DOHH2 (cell line): ENCODE measurements around the gene AUTS2.

Experiments used
- H3F3A ChIP-seq: fragments of 200-600 bp; sonication (generic), shearing (Covaris generic); 2 replicates; pipeline ENCODE4 v1.6.0; 2016; ENCODE audit warnings: antibody characterized with exemption, mild to moderate bottlenecking; ENCODE audit not compliant: control insufficient read depth, insufficient read depth
- H3K27ac ChIP-seq: fragments of 200-600 bp; sonication (generic); 2 replicates; pipeline ENCODE4 v1.5.1; 2014; ENCODE audit warnings: low read depth, mild to moderate bottlenecking, low read length, moderate library complexity
- H3K27me3 ChIP-seq: fragments of 200-600 bp; sonication (generic); 2 replicates; pipeline ENCODE4 v1.6.1; 2014; ENCODE audit warnings: mild to moderate bottlenecking, low read length, mixed read lengths; ENCODE audit not compliant: control insufficient read depth
- H3K36me3 ChIP-seq: fragments of 200-600 bp; sonication (generic); 2 replicates; pipeline ENCODE4 v1.6.1; 2014; ENCODE audit warnings: mild to moderate bottlenecking, low read length, moderate library complexity, mixed read lengths; ENCODE audit not compliant: control insufficient read depth
- H3K4me1 ChIP-seq: fragments of 200-600 bp; sonication (generic); 2 replicates; pipeline ENCODE4 v1.6.1; 2014; ENCODE audit warnings: mild to moderate bottlenecking, low read length, mixed read lengths; ENCODE audit not compliant: control insufficient read depth
- H3K4me2 ChIP-seq: fragments of 200-600 bp; sonication (generic); 2 replicates; pipeline ENCODE4 v1.6.0; 2014; ENCODE audit warnings: mild to moderate bottlenecking, low read length, moderate library complexity
- H3K4me3 ChIP-seq: fragments of 200-600 bp; sonication (generic); 2 replicates; pipeline ENCODE4 v1.5.1; 2014; ENCODE audit warnings: mild to moderate bottlenecking, low read length, mixed read lengths
- H3K79me2 ChIP-seq: fragments of 200-600 bp; sonication (generic); 2 replicates; pipeline ENCODE4 v1.6.1; 2014; ENCODE audit warnings: mild to moderate bottlenecking, low read length, mixed read lengths; ENCODE audit not compliant: control insufficient read depth
- H3K9me2 ChIP-seq: fragments of 200-600 bp; sonication (generic); replicated peaks from 2 replicates; pipeline ENCODE4 v1.6.1; 2014; ENCODE audit warnings: mild to moderate bottlenecking, low read length, mixed read lengths; ENCODE audit not compliant: control insufficient read depth
- H3K9me3 ChIP-seq: fragments of 200-600 bp; sonication (generic); 2 replicates; pipeline ENCODE4 v1.6.1; 2014; ENCODE audit warnings: antibody characterized with exemption, low read length, mixed read lengths; ENCODE audit not compliant: control insufficient read depth, insufficient read depth
- H4K20me1 ChIP-seq: fragments of 200-600 bp; sonication (generic); 2 replicates; pipeline ENCODE4 v1.6.0; 2014; ENCODE audit warnings: low read depth, mild to moderate bottlenecking, antibody characterized with exemption, low read length, moderate library complexity; ENCODE audit not compliant: control insufficient read depth, insufficient read depth
- CTCF ChIP-seq: fragments of 200-600 bp; sonication (generic); IDR thresholded peaks from one replicate; pipeline ENCODE4 v1.5.1; 2014; ENCODE audit warnings: antibody characterized with exemption, mild to moderate bottlenecking, low read depth, low read length; ENCODE audit not compliant: poor library complexity, severe bottlenecking
- EZH2phosphoT487 ChIP-seq: fragments of 200-600 bp; sonication (generic); IDR thresholded peaks from 2 replicates; pipeline ENCODE4 v1.6.1; 2017; ENCODE audit warnings: borderline replicate concordance, mild to moderate bottlenecking, antibody characterized with exemption, low read length, moderate library complexity, mixed read lengths

Gene AUTS2

DNA sequence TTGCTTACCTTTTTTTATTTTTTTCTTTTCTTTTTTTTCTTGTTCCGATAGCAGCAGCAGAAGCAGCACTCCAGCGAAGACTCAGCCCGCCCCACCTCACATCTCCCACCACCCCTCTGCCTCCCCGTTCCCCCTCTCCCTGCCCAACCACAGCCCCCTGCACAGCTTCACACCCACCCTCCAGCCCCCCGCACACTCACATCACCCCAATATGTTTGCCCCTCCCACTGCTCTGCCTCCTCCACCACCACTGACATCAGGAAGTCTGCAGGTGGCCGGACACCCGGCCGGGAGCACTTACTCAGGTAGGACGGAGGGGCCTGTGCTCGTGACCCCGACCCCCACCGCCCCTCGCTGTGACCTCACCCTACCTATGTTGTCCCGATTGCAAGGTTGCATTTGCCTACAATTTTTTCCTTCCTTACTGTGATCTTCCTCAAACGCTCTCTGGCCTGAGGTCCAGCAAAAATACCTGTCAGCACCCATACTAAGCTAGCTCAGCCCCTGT lies 1166.5 kb downstream of the AUTS2 start:
- Histone ChIP-seq H3K4me1 (peaks cover 28% of the 10 kb centered on the region), H3K27ac (no peak overlapping the region), H3K27me3 (no peaks in the 10 kb centered on the region), H3K36me3 (peaks cover 42% of the 10 kb centered on the region), H3K9me3 (no peaks in the 10 kb centered on the region), H3K4me3 (no peak overlapping the region), H3K9me2 (no peaks in the 10 kb centered on the region), H3F3A (no peaks in the 10 kb centered on the region), H4K20me1 (no peaks in the 10 kb centered on the region), H3K4me2 (no peak overlapping the region), H3K79me2 (peaks cover 21% of the 10 kb centered on the region)
- TF ChIP-seq CTCF (no peak), EZH2phosphoT487 (no peak)

GRCh38 chr7:70765651-70766050 lies 1167.4 kb downstream of the AUTS2 start:
- Histone ChIP-seq H3K4me1 (peaks cover 25% of the 10 kb centered on the region), H3K4me2 (no peak overlapping the region), H4K20me1 (no peaks in the 10 kb centered on the region), H3K27ac (no peak overlapping the region), H3F3A (no peaks in the 10 kb centered on the region), H3K27me3 (no peaks in the 10 kb centered on the region), H3K79me2 (peaks cover 16% of the 10 kb centered on the region), H3K36me3 (peaks cover 51% of the 10 kb centered on the region), H3K9me2 (no peaks in the 10 kb centered on the region), H3K4me3 (no peak overlapping the region), H3K9me3 (no peaks in the 10 kb centered on the region)
- TF ChIP-seq EZH2phosphoT487: no peak
- TF ChIP-seq CTCF: no peak

DNA sequence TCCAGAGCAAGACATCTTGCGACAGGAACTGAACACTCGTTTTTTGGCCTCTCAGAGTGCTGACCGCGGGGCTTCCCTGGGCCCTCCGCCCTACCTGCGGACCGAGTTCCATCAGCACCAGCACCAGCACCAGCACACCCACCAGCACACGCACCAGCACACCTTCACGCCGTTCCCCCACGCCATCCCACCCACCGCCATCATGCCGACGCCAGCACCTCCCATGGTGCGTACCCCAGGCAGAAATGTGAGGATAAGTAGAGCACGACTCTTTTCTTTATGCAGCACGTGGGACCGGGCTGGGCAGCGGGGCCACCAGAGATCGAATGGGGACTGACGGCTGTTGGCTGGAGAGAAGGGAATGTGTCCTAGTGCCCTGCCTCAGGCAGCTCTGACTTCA lies 1167.8 kb downstream of the AUTS2 start:
- Histone ChIP-seq H3K4me3 (no peak overlapping the region), H3K4me1 (peaks cover 20% of the 10 kb centered on the region), H3K79me2 (peaks cover 13% of the 10 kb centered on the region), H3K9me2 (no peaks in the 10 kb centered on the region), H3K36me3 (peaks cover 55% of the 10 kb centered on the region), H3K27ac (no peak overlapping the region), H3K4me2 (no peak overlapping the region), H3K27me3 (no peaks in the 10 kb centered on the region), H3F3A (no peaks in the 10 kb centered on the region), H3K9me3 (no peaks in the 10 kb centered on the region), H4K20me1 (no peaks in the 10 kb centered on the region)
- no peak for TF ChIP-seq CTCF
- no peak for TF ChIP-seq EZH2phosphoT487

- H3F3A ChIP-seq: no peaks in the 10 kb centered on the region
- H3K36me3 ChIP-seq: peaks cover 61% of the 10 kb centered on the region
- H3K4me1 ChIP-seq: peaks cover 14% of the 10 kb centered on the region
- TF ChIP-seq CTCF (no peak), EZH2phosphoT487 (no peak)
- no peak overlapping the region for H3K27ac ChIP-seq
- peaks cover 8% of the 10 kb centered on the region for H3K79me2 ChIP-seq
- H3K9me3 ChIP-seq: no peaks in the 10 kb centered on the region
- H3K27me3 ChIP-seq: no peaks in the 10 kb centered on the region
- H3K9me2 ChIP-seq: no peaks in the 10 kb centered on the region
- no peak overlapping the region for H3K4me2 ChIP-seq
- H4K20me1 ChIP-seq: no peaks in the 10 kb centered on the region
- H3K4me3 ChIP-seq: no peak overlapping the region
These were observed 1168.4 kb downstream of the AUTS2 start for GRCh38 chr7:70766694-70767093.
